IMR-90 (cell line): ENCODE measurements around the gene CES2. TPM values are rescaled to one million over a fixed set of nuclear protein-coding genes. Genes with fewer than 3 reads are reported as not detected.

ENCODE experiments used
- ATAC-seq: fragments of 200-7000 bp; cut with Tn5 transposase; 2 replicates; pipeline ENCODE4 v1.9.1; 2020; ENCODE audit warnings: low read depth, mild to moderate bottlenecking, moderate library complexity
- BruUV-seq: library from RNA; stranded (reverse); fragments of 400-500 nt; replicated peaks from 2 replicates; lab custom pipeline; 2021; lab: Mats Ljungman, UMichigan
- CTCF ChIA-PET: fragments of 300-600 bp; formaldehyde crosslinking; extraction: SDS; loops from one replicate; lab custom pipeline; 2021; ENCODE audit warnings: antibody characterized with exemption; lab: Yijun Ruan, JAX
- POLR2A ChIA-PET: fragments of 300-600 bp; sonication (Branson Sonifier 250); formaldehyde crosslinking; loops from one replicate; lab custom pipeline; 2022; ENCODE audit warnings: antibody characterized with exemption; ENCODE audit not compliant: unreplicated experiment; lab: Charles Lee
- DNase-seq: peaks from one replicate; pipeline ENCODE4 v3.0.0; 2013
- H2AFZ ChIP-seq: replicated peaks from 2 replicates; pipeline ENCODE3; 2013; ENCODE audit warnings: low read length, mild to moderate bottlenecking; ENCODE audit not compliant: poor library complexity
- H2AK5ac ChIP-seq: 2 replicates; pipeline ENCODE4 v1.6.1; 2013; ENCODE audit warnings: low read depth, low read length, inconsistent platforms
- H2AK9ac ChIP-seq: replicated peaks from 2 replicates; pipeline ENCODE3; 2013; ENCODE audit warnings: mild to moderate bottlenecking, low read depth, low read length, moderate library complexity; ENCODE audit not compliant: poor library complexity
- H2BK120ac ChIP-seq: 2 replicates; pipeline ENCODE4 v1.6.1; 2013; ENCODE audit warnings: low read depth, low read length, inconsistent platforms
- H2BK15ac ChIP-seq: 3 replicates; pipeline ENCODE4 v1.6.1; 2013; ENCODE audit warnings: low read depth, low read length, inconsistent platforms
- H2BK20ac ChIP-seq: 2 replicates; pipeline ENCODE4 v1.6.1; 2013; ENCODE audit warnings: low read depth, mild to moderate bottlenecking, inconsistent platforms, low read length, moderate library complexity
- H2BK5ac ChIP-seq: 2 replicates; pipeline ENCODE4 v1.6.1; 2013; ENCODE audit warnings: mild to moderate bottlenecking, low read depth, low read length, inconsistent platforms; ENCODE audit not compliant: poor library complexity, severe bottlenecking
- H3K14ac ChIP-seq: replicated peaks from 2 replicates; pipeline ENCODE4 v1.6.1; 2013; ENCODE audit warnings: low read depth, low read length, inconsistent platforms
- H3K18ac ChIP-seq: 2 replicates; pipeline ENCODE4 v1.6.1; 2013; ENCODE audit warnings: low read depth, low read length, control low read depth
- H3K23ac ChIP-seq: 2 replicates; pipeline ENCODE4 v1.6.1; 2013; ENCODE audit warnings: low read depth, low read length, inconsistent platforms
- H3K27ac ChIP-seq: 2 replicates; pipeline ENCODE4 v1.5.1; 2013; ENCODE audit warnings: mild to moderate bottlenecking, control low read depth, low read length; ENCODE audit not compliant: insufficient read depth
- H3K27me3 ChIP-seq: 2 replicates; pipeline ENCODE4 v1.6.1; 2013; ENCODE audit warnings: low read length; ENCODE audit not compliant: control insufficient read depth, insufficient read depth
- H3K36me3 ChIP-seq: 2 replicates; pipeline ENCODE4 v1.6.1; 2013; ENCODE audit warnings: low read length, mixed read lengths; ENCODE audit not compliant: control insufficient read depth, insufficient read depth
- H3K4ac ChIP-seq: 2 replicates; pipeline ENCODE4 v1.6.1; 2013; ENCODE audit warnings: low read depth, low read length, inconsistent platforms
- H3K4me1 ChIP-seq: 2 replicates; pipeline ENCODE4 v1.6.1; 2013; ENCODE audit warnings: low read length, mixed read lengths; ENCODE audit not compliant: control insufficient read depth, insufficient read depth
- H3K4me2 ChIP-seq: 2 replicates; pipeline ENCODE4 v1.6.1; 2013; ENCODE audit warnings: low read depth, mild to moderate bottlenecking, control low read depth, low read length, moderate library complexity
- H3K4me3 ChIP-seq: 2 replicates; pipeline ENCODE4 v1.5.1; 2013; ENCODE audit warnings: low read depth, mild to moderate bottlenecking, control low read depth, low read length, moderate library complexity; ENCODE audit not compliant: insufficient read depth
- H3K56ac ChIP-seq: 2 replicates; pipeline ENCODE4 v1.6.1; 2013; ENCODE audit warnings: low read length, inconsistent platforms; ENCODE audit not compliant: insufficient read depth; ENCODE audit errors: extremely low read depth
- H3K79me1 ChIP-seq, 2 experiments: 2 replicates each; pipeline ENCODE4 v1.6.1; 2013; ENCODE audit warnings: low read length in 2 of 2, inconsistent platforms in 1 of 2, low read depth in 1 of 2
- H3K9ac ChIP-seq: 2 replicates; pipeline ENCODE4 v1.6.1; 2013; ENCODE audit warnings: low read depth, low read length, control low read depth
- H3K9me1 ChIP-seq: 2 replicates; pipeline ENCODE4 v1.6.1; 2013; ENCODE audit warnings: low read length, inconsistent platforms; ENCODE audit not compliant: insufficient read depth
- H3K9me3 ChIP-seq: 2 replicates; pipeline ENCODE4 v1.6.1; 2013; ENCODE audit warnings: low read length; ENCODE audit not compliant: control insufficient read depth, insufficient read depth
- H4K20me1 ChIP-seq: 2 replicates; pipeline ENCODE4 v1.6.1; 2013; ENCODE audit warnings: low read length, inconsistent platforms; ENCODE audit not compliant: insufficient read depth
- H4K5ac ChIP-seq: 2 replicates; pipeline ENCODE4 v1.6.1; 2013; ENCODE audit warnings: mild to moderate bottlenecking, low read depth, low read length, control low read depth
- H4K8ac ChIP-seq, 2 experiments: 2 replicates each; pipeline ENCODE4 v1.6.1; 2013; ENCODE audit warnings: low read depth in 2 of 2, low read length in 2 of 2, control low read depth in 1 of 2, inconsistent platforms in 1 of 2
- H4K91ac ChIP-seq: 2 replicates; pipeline ENCODE4 v1.6.1; 2013; ENCODE audit warnings: low read depth, low read length, inconsistent platforms; ENCODE audit not compliant: insufficient read depth
- BHLHE40 ChIP-seq: fragments of 150-350 bp; IDR thresholded peaks from 2 replicates; pipeline ENCODE4 v1.6.1; 2016; ENCODE audit warnings: mild to moderate bottlenecking, low read depth, low read length
- CEBPB ChIP-seq: IDR thresholded peaks from 2 replicates; pipeline ENCODE4 v1.6.1; 2012; ENCODE audit warnings: low read depth, low read length, improper control_type of control experiment
- FOS ChIP-seq: fragments of 150-350 bp; IDR thresholded peaks from 2 replicates; pipeline ENCODE4 v1.6.1; 2016; ENCODE audit warnings: low read depth, low read length
- MAFK ChIP-seq: IDR thresholded peaks from 2 replicates; pipeline ENCODE4 v1.6.1; 2012; ENCODE audit warnings: low read depth, low read length, improper control_type of control experiment
- MAZ ChIP-seq: IDR thresholded peaks from 2 replicates; pipeline ENCODE4 v1.6.1; 2012; ENCODE audit warnings: low read depth, mild to moderate bottlenecking, low read length, improper control_type of control experiment, moderate library complexity, borderline replicate concordance
- MXI1 ChIP-seq: IDR thresholded peaks from 2 replicates; pipeline ENCODE4 v1.6.1; 2012; ENCODE audit warnings: low read depth, mild to moderate bottlenecking, low read length, moderate library complexity, borderline replicate concordance
- NFE2L2 ChIP-seq: fragments of 150-350 bp; IDR thresholded peaks from 2 replicates; pipeline ENCODE4 v1.6.1; 2016; ENCODE audit warnings: low read depth, mild to moderate bottlenecking, low read length
- POLR2A ChIP-seq: IDR thresholded peaks from 2 replicates; pipeline ENCODE4 v1.6.1; 2012; ENCODE audit warnings: mild to moderate bottlenecking, low read depth, low read length
- RAD21 ChIP-seq: IDR thresholded peaks from 2 replicates; pipeline ENCODE4 v1.6.1; 2012; ENCODE audit warnings: low read length, improper control_type of control experiment
- RCOR1 ChIP-seq: IDR thresholded peaks from 2 replicates; pipeline ENCODE4 v1.6.1; 2012; ENCODE audit warnings: mild to moderate bottlenecking, low read length, improper control_type of control experiment; ENCODE audit not compliant: insufficient replicate concordance
- RFX5 ChIP-seq: IDR thresholded peaks from 2 replicates; pipeline ENCODE4 v1.8.0; 2012; ENCODE audit warnings: low read depth, mild to moderate bottlenecking, low read length, moderate library complexity
- SMC3 ChIP-seq: fragments of 150-350 bp; IDR thresholded peaks from 2 replicates; pipeline ENCODE4 v1.6.1; 2016; ENCODE audit warnings: low read depth, mild to moderate bottlenecking, antibody characterized with exemption, low read length, moderate library complexity
- WGBS, 2 experiments: methylation state at CpG; one replicate each; pipeline versions ENCODE4 v1.1.5 to v1.1.7; 2013; ENCODE audit warnings: missing lambda C conversion rate in 2 of 2; ENCODE audit not compliant: insufficient read length in 1 of 2; ENCODE audit errors: extremely low coverage in 2 of 2; 5-methylcytosine and 5-hydroxymethylcytosine counted together
- dilution Hi-C: fragments of 300-500 bp; cut with HindIII; formaldehyde crosslinking; loops from one replicate; pipeline ENCODE4 v1.14.3; 2018; ENCODE audit warnings: low sequenced_read_pairs; ENCODE audit not compliant: unreplicated experiment
- in situ Hi-C: fragments of 300-500 bp; cut with MboI; formaldehyde crosslinking; loops from 3 replicates; pipeline ENCODE4 v1.14.3; 2019; ENCODE audit warnings: low sequenced_read_pairs, inconsistent platforms, mixed read lengths
- intact Hi-C: fragments of 100-400 bp; cut with micrococcal nuclease; formaldehyde crosslinking; loops from 2 replicates; pipeline ENCODE4 v1.10.0; 2022
- polyA plus RNA-seq, 3 experiments: library from polyadenylated mRNA; depleted of rRNA; stranded (reverse); fragments of >200 nt; gene quantifications; 2 replicates each; pipeline ENCODE4 v1.2.3, GENCODE V29; 2012; ENCODE audit warnings: low replicate concordance in 1 of 3
- total RNA-seq: library from RNA; depleted of rRNA; stranded (reverse); fragments of >200 nt; gene quantifications from 2 replicates; pipeline ENCODE4 v1.2.3, GENCODE V29; 2012
- TF ChIP-seq, protein P1 (sequence below): conservative IDR thresholded peaks from 2 replicates; pipeline ENCODE4 v1.5.1; 2012; ENCODE audit warnings: mild to moderate bottlenecking, low read depth, low read length, improper control_type of control experiment
- TF ChIP-seq, protein P2 (sequence below): fragments of 150-350 bp; IDR thresholded peaks from 2 replicates; pipeline ENCODE4 v1.6.1; 2017; ENCODE audit warnings: mild to moderate bottlenecking, antibody characterized with exemption, low read length, low read depth
- TF ChIP-seq, protein P3 (sequence below): fragments of 150-350 bp; IDR thresholded peaks from 2 replicates; pipeline ENCODE4 v1.6.1; 2016; ENCODE audit warnings: low read depth, mild to moderate bottlenecking, low read length, moderate library complexity, borderline replicate concordance

The CES2 gene
- total and polyA plus RNA-seq, 2 of the 4 experiments (the other 2 are of a cell fraction), result 15.1 to 23.2 TPM

DNA sequence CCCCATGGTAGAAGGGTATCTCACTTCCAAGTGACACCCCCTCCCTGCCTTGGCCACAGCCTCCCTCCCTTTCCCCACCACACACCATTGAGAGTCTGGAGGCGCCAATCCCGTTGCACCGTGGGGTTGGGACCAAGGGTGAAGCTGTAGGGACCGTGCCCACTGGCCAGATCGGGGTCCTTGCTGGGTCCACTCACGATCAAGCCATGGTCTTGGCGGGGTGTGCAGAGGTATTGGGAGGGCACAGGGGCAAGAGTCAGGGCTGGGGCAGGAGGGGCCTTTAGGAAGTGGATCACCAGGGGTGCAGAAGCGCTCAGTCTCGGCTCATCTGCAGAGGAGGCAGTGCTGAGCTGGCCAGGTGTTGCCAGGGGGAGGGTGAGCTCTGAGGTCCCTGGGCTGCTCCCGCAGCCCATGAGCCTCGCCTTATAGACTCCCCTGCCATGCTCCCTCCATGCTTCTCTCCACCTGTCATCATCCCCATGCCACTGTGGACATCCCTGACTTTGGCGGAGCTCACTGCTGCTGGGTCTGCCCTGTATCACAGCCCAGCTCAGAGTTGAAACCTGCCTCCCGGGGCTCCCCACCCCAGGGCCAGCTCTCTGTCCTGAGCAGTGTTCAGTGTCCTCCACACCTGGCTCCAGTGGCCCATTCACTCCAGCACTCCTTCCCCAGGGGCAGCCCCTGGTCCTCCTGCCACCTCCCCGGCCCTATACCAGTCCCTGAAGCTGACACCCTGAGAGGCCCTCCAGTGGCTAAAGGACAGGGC lies 25.0 kb upstream of the CES2 start:
- in situ Hi-C loops, result no loop called here
- peaks cover 6% of the 10 kb centered on the region for H3K4me1 ChIP-seq
- intact Hi-C loops, result no loop called here
- H3K4me2 ChIP-seq, result no peak overlapping the region
- no peak overlapping the region for H3K23ac ChIP-seq
- H3K27ac ChIP-seq, result no peak overlapping the region
- H2AK5ac ChIP-seq, result no peak overlapping the region
- H3K27me3 ChIP-seq, result peaks cover 13% of the 10 kb centered on the region
- no peak overlapping the region for H4K5ac ChIP-seq
- dilution Hi-C loops, result no loop called here
- no peak overlapping the region for H2BK15ac ChIP-seq
- H3K36me3 ChIP-seq, result no peaks in the 10 kb centered on the region
- H2AFZ ChIP-seq, result peak overlapping the region; percentile 41
- H3K9ac ChIP-seq, result no peak overlapping the region
- peak overlapping the region; percentile 24 for H2AK9ac ChIP-seq
- H4K20me1 ChIP-seq, result no peaks in the 10 kb centered on the region
- no peak overlapping the region for H3K14ac ChIP-seq
- DNase-seq, result no peak
- H3K56ac ChIP-seq, result no peak overlapping the region
- no peak overlapping the region for H3K18ac ChIP-seq
- no peak overlapping the region for H3K4me3 ChIP-seq
- no peak overlapping the region for H4K8ac ChIP-seq
- BruUV-seq, result no TSS peak
- CTCF ChIA-PET, result interaction anchor here (0.6 to 1.8 kb wide), 4 partner anchors 8 to 386 kb away, joined by 3 to 5 read pairs (median 4); partner anchors contain the start of genes CDH16 and DYNC1LI2
- H2BK5ac ChIP-seq, result no peak overlapping the region
- H3K9me1 ChIP-seq, result peaks cover 11% of the 10 kb centered on the region
- H3K4ac ChIP-seq, result no peak overlapping the region
- no peaks in the 10 kb centered on the region for H3K79me1 ChIP-seq
- H3K9me3 ChIP-seq, result no peaks in the 10 kb centered on the region
- WGBS, 2 experiments, result 48% methylated on average over 4 of the region's 14 CpGs; no CpG with 5 or more reads in 1 of the 2 experiments
- no peak overlapping the region for H4K91ac ChIP-seq
- H2BK120ac ChIP-seq, result no peak overlapping the region
- POLR2A ChIA-PET, result no interaction called here
- ATAC-seq, result no peak
- no peak overlapping the region for H2BK20ac ChIP-seq
- TF ChIP-seq, protein P1, sequence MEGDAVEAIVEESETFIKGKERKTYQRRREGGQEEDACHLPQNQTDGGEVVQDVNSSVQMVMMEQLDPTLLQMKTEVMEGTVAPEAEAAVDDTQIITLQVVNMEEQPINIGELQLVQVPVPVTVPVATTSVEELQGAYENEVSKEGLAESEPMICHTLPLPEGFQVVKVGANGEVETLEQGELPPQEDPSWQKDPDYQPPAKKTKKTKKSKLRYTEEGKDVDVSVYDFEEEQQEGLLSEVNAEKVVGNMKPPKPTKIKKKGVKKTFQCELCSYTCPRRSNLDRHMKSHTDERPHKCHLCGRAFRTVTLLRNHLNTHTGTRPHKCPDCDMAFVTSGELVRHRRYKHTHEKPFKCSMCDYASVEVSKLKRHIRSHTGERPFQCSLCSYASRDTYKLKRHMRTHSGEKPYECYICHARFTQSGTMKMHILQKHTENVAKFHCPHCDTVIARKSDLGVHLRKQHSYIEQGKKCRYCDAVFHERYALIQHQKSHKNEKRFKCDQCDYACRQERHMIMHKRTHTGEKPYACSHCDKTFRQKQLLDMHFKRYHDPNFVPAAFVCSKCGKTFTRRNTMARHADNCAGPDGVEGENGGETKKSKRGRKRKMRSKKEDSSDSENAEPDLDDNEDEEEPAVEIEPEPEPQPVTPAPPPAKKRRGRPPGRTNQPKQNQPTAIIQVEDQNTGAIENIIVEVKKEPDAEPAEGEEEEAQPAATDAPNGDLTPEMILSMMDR, result no peak
- TF ChIP-seq POLR2A (no peak), SMC3 (no peak), RAD21 (no peak), MXI1 (no peak), RCOR1 (no peak), CEBPB (no peak), FOS (no peak), BHLHE40 (no peak), MAFK (no peak), MAZ (no peak), NFE2L2 (no peak), RFX5 (no peak)
- TF ChIP-seq, protein P2, sequence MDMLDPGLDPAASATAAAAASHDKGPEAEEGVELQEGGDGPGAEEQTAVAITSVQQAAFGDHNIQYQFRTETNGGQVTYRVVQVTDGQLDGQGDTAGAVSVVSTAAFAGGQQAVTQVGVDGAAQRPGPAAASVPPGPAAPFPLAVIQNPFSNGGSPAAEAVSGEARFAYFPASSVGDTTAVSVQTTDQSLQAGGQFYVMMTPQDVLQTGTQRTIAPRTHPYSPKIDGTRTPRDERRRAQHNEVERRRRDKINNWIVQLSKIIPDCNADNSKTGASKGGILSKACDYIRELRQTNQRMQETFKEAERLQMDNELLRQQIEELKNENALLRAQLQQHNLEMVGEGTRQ, result no peak
- TF ChIP-seq, protein P3, sequence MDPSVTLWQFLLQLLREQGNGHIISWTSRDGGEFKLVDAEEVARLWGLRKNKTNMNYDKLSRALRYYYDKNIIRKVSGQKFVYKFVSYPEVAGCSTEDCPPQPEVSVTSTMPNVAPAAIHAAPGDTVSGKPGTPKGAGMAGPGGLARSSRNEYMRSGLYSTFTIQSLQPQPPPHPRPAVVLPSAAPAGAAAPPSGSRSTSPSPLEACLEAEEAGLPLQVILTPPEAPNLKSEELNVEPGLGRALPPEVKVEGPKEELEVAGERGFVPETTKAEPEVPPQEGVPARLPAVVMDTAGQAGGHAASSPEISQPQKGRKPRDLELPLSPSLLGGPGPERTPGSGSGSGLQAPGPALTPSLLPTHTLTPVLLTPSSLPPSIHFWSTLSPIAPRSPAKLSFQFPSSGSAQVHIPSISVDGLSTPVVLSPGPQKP, result no peak
